Measurements from ENCODE around the gene RBM41. TPM values are rescaled to one million over a fixed set of nuclear protein-coding genes. Genes with fewer than 3 reads are reported as not detected.
"Not testable (repeated sequence)": the region's sequence is repeated elsewhere in the genome, so short reads cannot be mapped to it uniquely, and the experiment has no call there.

The RBM41 gene
- total RNA-seq, 1 experiment from 2014 or later = 31.5 TPM

- TF ChIP-seq EZH2 (IDR thresholded peaks at IDR 0.05; ENCODE audit: low read depth) (no peak), CTCF (conservative IDR thresholded peaks at IDR 0.05) (no peak)
- no TSS peak for BruUV-seq (replicated peaks)
- Histone ChIP-seq H3K4me1 (replicated peaks; ENCODE audit: insufficient read depth) (no peaks in the 10 kb centered on the region), H4K20me1 (ENCODE audit: insufficient read depth) (no peaks in the 10 kb centered on the region), H3K4me3 (no peak overlapping the region), H3K36me3 (ENCODE audit: low read depth) (peaks cover 18% of the 10 kb centered on the region; the same call in 1 of the 2 replicates), H3F3A (ENCODE audit: insufficient read depth, low read depth) (peaks cover 11% of the 10 kb centered on the region), H3K4me2 (no peak overlapping the region), H2AFZ (no peak overlapping the region), H3K79me2 (ENCODE audit: low read depth) (peaks cover 5% of the 10 kb centered on the region; the same call in 1 of the 2 replicates), H3K27me3 (ENCODE audit: insufficient read depth, low read depth) (no peaks in the 10 kb centered on the region), H3K9me3 (ENCODE audit: insufficient read depth, low read depth) (no peaks in the 10 kb centered on the region), H3K27ac (no peak overlapping the region), H3K9me2 (ENCODE audit: insufficient read depth) (no peaks in the 10 kb centered on the region)
- CTCF ChIA-PET = no interaction called here
- intact Hi-C loops (cut with micrococcal nuclease; ENCODE audit: unreplicated experiment) = loop anchor here (1.0 kb wide), 1 partner anchor 31 kb away; no protein-coding TSS in a partner anchor
- DNase-seq = no peak
- POLR2A ChIA-PET (ENCODE audit: unreplicated experiment) = interaction anchor here (0.5 kb wide), 1 partner anchor 31 kb away, joined by 7 read pairs; no protein-coding TSS in a partner anchor
These were observed 42.5 kb downstream of the RBM41 start for GRCh38 chrX:107076158-107076557.

DNA sequence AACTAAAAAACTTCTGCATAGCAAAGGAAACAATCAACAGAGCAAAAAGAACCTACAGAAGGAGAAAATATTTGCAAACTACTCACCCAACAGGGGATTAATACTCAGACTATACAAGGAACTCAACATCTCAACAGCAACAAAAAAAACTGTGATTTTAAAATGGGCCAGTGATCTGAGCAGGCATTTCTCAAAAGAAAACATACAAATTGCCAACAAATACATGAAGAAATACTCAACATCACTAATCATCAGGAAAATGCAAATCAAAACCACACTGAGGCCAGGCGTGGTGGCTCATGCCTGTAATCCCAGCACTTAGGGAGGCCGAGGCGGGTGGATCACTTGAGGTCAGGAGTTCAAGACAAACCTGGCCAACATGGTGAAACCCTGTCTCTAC, 60.9 kb downstream of the RBM41 start:
- H3K4me1 ChIP-seq (replicated peaks; ENCODE audit: insufficient read depth); POLR2A ChIA-PET (ENCODE audit: unreplicated experiment); H3K9me3 ChIP-seq (ENCODE audit: insufficient read depth, low read depth); H3K27me3 ChIP-seq (ENCODE audit: insufficient read depth, low read depth); CTCF ChIA-PET; H3K27ac ChIP-seq; H2AFZ ChIP-seq; H3K9me2 ChIP-seq (ENCODE audit: insufficient read depth); H3K79me2 ChIP-seq (ENCODE audit: low read depth); H3F3A ChIP-seq (ENCODE audit: insufficient read depth, low read depth); DNase-seq; BruUV-seq (replicated peaks); H3K4me3 ChIP-seq; intact Hi-C loops (cut with micrococcal nuclease; ENCODE audit: unreplicated experiment); H4K20me1 ChIP-seq (ENCODE audit: insufficient read depth); H3K4me2 ChIP-seq: not testable (repeated sequence)
- H3K36me3 ChIP-seq (ENCODE audit: low read depth) = peaks cover 11% of the 10 kb centered on the region; the same call in 1 of the 2 replicates

GRCh38 chrX:107054978-107055377, 63.6 kb downstream of the RBM41 start:
- H3K9me3 ChIP-seq (ENCODE audit: insufficient read depth, low read depth) = no peaks in the 10 kb centered on the region
- H3K36me3 ChIP-seq (ENCODE audit: low read depth) = peaks cover 11% of the 10 kb centered on the region; the same call in 1 of the 2 replicates
- peaks cover 6% of the 10 kb centered on the region for H3F3A ChIP-seq (ENCODE audit: insufficient read depth, low read depth)
- H3K9me2 ChIP-seq (ENCODE audit: insufficient read depth) = no peaks in the 10 kb centered on the region
- CTCF ChIA-PET = no interaction called here
- no peaks in the 10 kb centered on the region for H3K79me2 ChIP-seq (ENCODE audit: low read depth)
- no peaks in the 10 kb centered on the region; the same call in 1 of the 2 replicates for H4K20me1 ChIP-seq (ENCODE audit: insufficient read depth)
- no peak for DNase-seq
- intact Hi-C loops (cut with micrococcal nuclease; ENCODE audit: unreplicated experiment) = no loop called here
- no peak overlapping the region for H3K4me3 ChIP-seq
- H3K27me3 ChIP-seq (ENCODE audit: insufficient read depth, low read depth) = no peaks in the 10 kb centered on the region
- POLR2A ChIA-PET (ENCODE audit: unreplicated experiment) = no interaction called here
- no peak overlapping the region for H3K4me2 ChIP-seq
- BruUV-seq (replicated peaks) = no TSS peak
- TF ChIP-seq CTCF (conservative IDR thresholded peaks at IDR 0.05) (no peak), EZH2 (IDR thresholded peaks at IDR 0.05; ENCODE audit: low read depth) (no peak)
- no peaks in the 10 kb centered on the region for H3K4me1 ChIP-seq (replicated peaks; ENCODE audit: insufficient read depth)
- H2AFZ ChIP-seq = no peak overlapping the region
- H3K27ac ChIP-seq = no peak overlapping the region

DNA sequence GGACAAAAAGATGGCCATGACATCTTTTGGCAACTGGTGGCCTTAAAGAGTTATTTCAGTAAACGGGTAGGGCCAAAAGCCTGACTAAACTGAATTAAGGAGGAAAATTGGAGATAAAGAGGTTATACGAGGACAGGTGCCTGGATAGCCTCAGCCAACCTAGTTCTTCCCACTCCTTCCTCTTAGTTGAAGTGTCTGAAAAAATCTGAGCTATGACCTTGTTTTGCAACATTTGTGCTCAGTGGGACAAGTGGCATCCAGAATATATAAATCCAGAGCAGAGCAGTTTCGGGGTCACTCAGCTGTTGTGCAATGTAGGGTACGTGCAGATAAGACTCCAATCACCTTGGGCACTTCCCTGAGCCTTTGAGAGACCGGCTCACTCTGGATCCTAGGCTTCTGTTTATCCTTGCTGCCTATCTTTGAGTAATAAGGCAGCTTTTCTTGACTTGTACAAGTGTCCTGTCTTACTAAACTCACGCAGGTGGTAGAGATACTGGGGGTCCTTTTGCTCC, 68.4 kb downstream of the RBM41 start:
- POLR2A ChIA-PET (ENCODE audit: unreplicated experiment) = no interaction called here
- H2AFZ ChIP-seq = no peak overlapping the region
- BruUV-seq (replicated peaks) = no TSS peak
- H3F3A ChIP-seq (ENCODE audit: insufficient read depth, low read depth) = no peaks in the 10 kb centered on the region
- TF ChIP-seq EZH2 (IDR thresholded peaks at IDR 0.05; ENCODE audit: low read depth) = no peak
- TF ChIP-seq CTCF (conservative IDR thresholded peaks at IDR 0.05) = no peak
- H3K9me2 ChIP-seq (ENCODE audit: insufficient read depth) = no peaks in the 10 kb centered on the region
- H3K4me2 ChIP-seq = no peak overlapping the region
- H3K79me2 ChIP-seq (ENCODE audit: low read depth) = peaks cover 31% of the 10 kb centered on the region
- no peaks in the 10 kb centered on the region; the same call in 1 of the 2 replicates for H3K4me1 ChIP-seq (replicated peaks; ENCODE audit: insufficient read depth)
- H3K36me3 ChIP-seq (ENCODE audit: low read depth) = no peaks in the 10 kb centered on the region
- H3K27me3 ChIP-seq (ENCODE audit: insufficient read depth, low read depth) = no peaks in the 10 kb centered on the region
- H3K4me3 ChIP-seq = no peak overlapping the region
- intact Hi-C loops (cut with micrococcal nuclease; ENCODE audit: unreplicated experiment) = no loop called here
- no peaks in the 10 kb centered on the region for H3K9me3 ChIP-seq (ENCODE audit: insufficient read depth, low read depth)
- no peaks in the 10 kb centered on the region for H4K20me1 ChIP-seq (ENCODE audit: insufficient read depth)
- no peak overlapping the region for H3K27ac ChIP-seq
- DNase-seq = no peak
- CTCF ChIA-PET = no interaction called here

All from PC-9 (cell line).